HepG2 (cell line): Measurements from ENCODE around the gene PSMB1. TPM values are rescaled to one million over a fixed set of nuclear protein-coding genes. Genes with fewer than 3 reads are reported as not detected.

Experiments used
- AGO1 ChIP-seq: fragments of 200-400 bp; formaldehyde crosslinking; IDR thresholded peaks from 2 replicates; pipeline ENCODE4 v1.6.1; 2017; ENCODE audit warnings: mild to moderate bottlenecking, low read depth, low read length, moderate library complexity; ENCODE audit not compliant: poor library complexity, severe bottlenecking
- ATF7 ChIP-seq, 2 experiments: fragments of 450-650 bp in 1 of 2; sonication (generic) in 1 of 2; formaldehyde crosslinking in 1 of 2; IDR thresholded peaks; 2 replicates each; pipeline versions ENCODE4 v1.4.0 to v1.6.1; 2016 to 2020; ENCODE audit warnings: antibody characterized with exemption in 1 of 2, mild to moderate bottlenecking in 1 of 2, missing genetic modification reagents in 1 of 2
- BHLHE40 ChIP-seq: IDR thresholded peaks from 2 replicates; pipeline ENCODE4 v1.6.1; 2011; ENCODE audit warnings: low read length, improper control_type of control experiment
- JUN ChIP-seq: sonication (generic); formaldehyde crosslinking; IDR thresholded peaks from 2 replicates; pipeline ENCODE4 v1.4.0; 2020; ENCODE audit warnings: mild to moderate bottlenecking, missing genetic modification reagents
- MLLT10 ChIP-seq: sonication (generic); formaldehyde crosslinking; IDR thresholded peaks from 2 replicates; pipeline ENCODE4 v1.4.0; 2020; ENCODE audit warnings: missing genetic modification reagents
- MTF2 ChIP-seq: sonication (generic); formaldehyde crosslinking; IDR thresholded peaks from 2 replicates; pipeline ENCODE4 v1.5.0; 2020; ENCODE audit warnings: missing genetic modification reagents, borderline replicate concordance
- MXD4 ChIP-seq: IDR thresholded peaks from 2 replicates; pipeline ENCODE4 v1.6.1; 2016; ENCODE audit warnings: mild to moderate bottlenecking, missing biosample characterization, missing genetic modification reagents
- NONO ChIP-seq, 2 experiments: fragments of 450-650 bp in 1 of 2; sonication (generic) in 1 of 2; formaldehyde crosslinking in 1 of 2; IDR thresholded peaks in 1 of 2; conservative IDR thresholded peaks in 1 of 2; 2 replicates each; pipeline versions ENCODE4 v1.6.1 to v1.8.0; 2017 to 2022; ENCODE audit warnings: mild to moderate bottlenecking in 1 of 2, missing genetic modification reagents in 1 of 2, moderate library complexity in 1 of 2
- RFXANK ChIP-seq: IDR thresholded peaks from 2 replicates; pipeline ENCODE4 v1.6.1; 2016
- SMAD9 ChIP-seq: sonication (generic); formaldehyde crosslinking; IDR thresholded peaks from 2 replicates; pipeline ENCODE4 v1.5.1; 2020; ENCODE audit warnings: mild to moderate bottlenecking, missing genetic modification reagents
- SRY ChIP-seq: sonication (generic); formaldehyde crosslinking; IDR thresholded peaks from 2 replicates; pipeline ENCODE4 v1.8.0; 2022; ENCODE audit warnings: mild to moderate bottlenecking, missing genetic modification reagents
- TGIF2 ChIP-seq: IDR thresholded peaks from 2 replicates; pipeline ENCODE4 v1.6.1; 2016; ENCODE audit warnings: control low read depth, missing compliant biosample characterization
- ZBTB4 ChIP-seq: sonication (generic); formaldehyde crosslinking; IDR thresholded peaks from 2 replicates; pipeline ENCODE4 v1.4.0; 2020; ENCODE audit warnings: missing genetic modification reagents, mild to moderate bottlenecking, borderline replicate concordance
- ZIK1 ChIP-seq: sonication (generic); formaldehyde crosslinking; IDR thresholded peaks from 2 replicates; pipeline ENCODE4 v1.5.0; 2020; ENCODE audit warnings: mild to moderate bottlenecking, low read depth, missing genetic modification reagents, borderline replicate concordance
- ZNF333 ChIP-seq: sonication (generic); formaldehyde crosslinking; IDR thresholded peaks from 2 replicates; pipeline ENCODE4 v1.4.0; 2020; ENCODE audit warnings: mild to moderate bottlenecking, missing genetic modification reagents, borderline replicate concordance
- ZNF383 ChIP-seq: sonication (generic); formaldehyde crosslinking; IDR thresholded peaks from 2 replicates; pipeline ENCODE4 v1.4.0; 2020; ENCODE audit warnings: missing genetic modification reagents, mild to moderate bottlenecking, borderline replicate concordance
- ZNF609 ChIP-seq: sonication (generic); formaldehyde crosslinking; IDR thresholded peaks from 2 replicates; pipeline ENCODE4 v1.4.0; 2020; ENCODE audit warnings: mild to moderate bottlenecking, missing genetic modification reagents, borderline replicate concordance
- ZNF710 ChIP-seq: sonication (generic); formaldehyde crosslinking; IDR thresholded peaks from 2 replicates; pipeline ENCODE4 v1.5.0; 2020; ENCODE audit warnings: mild to moderate bottlenecking, missing genetic modification reagents, borderline replicate concordance
- polyA plus RNA-seq, 8 experiments: library from polyadenylated mRNA; depleted of rRNA in 3 of 8; stranded (reverse) in 7 of 8; unstranded in 1 of 8; fragments of >200 nt; fragmentation: Illumina TruSeq in 4 of 8; extraction: Trizol in 4 of 8; gene quantifications; 2 replicates each; pipeline versions ENCODE4 v1.2.1 to v1.2.3, GENCODE V29; 2011 to 2016; ENCODE audit warnings: low read depth in 4 of 8, missing spikeins in 1 of 8, mixed read lengths in 1 of 8; ENCODE audit not compliant: insufficient read depth in 1 of 8
- total RNA-seq, 5 experiments: library from RNA; depleted of rRNA; stranded (reverse); fragments of >200 nt; fragmentation: Illumina TruSeq; extraction: Trizol; gene quantifications; 2 replicates each; pipeline ENCODE4 v1.2.3, GENCODE V29; 2016; ENCODE audit warnings: low read depth in 1 of 5

The PSMB1 gene
- total and polyA plus RNA-seq, 2 of the 13 experiments (the other 11 are each of a cell fraction or from before 2014, with no cell fraction given): 528 to 592 TPM

- peak; percentile 47; the same call in 1 of the 2 replicates for TF ChIP-seq ZBTB4 (CRISPR knock-in tag)
- no peak for TF ChIP-seq AGO1
- 0 out of 2 replicates have a peak, but pooled peaks have one; percentile 2 for TF ChIP-seq MTF2
- no peak for TF ChIP-seq RFXANK
- TF ChIP-seq ZNF333 (CRISPR knock-in tag): no peak; the same call in 1 of the 2 replicates
- no peak for TF ChIP-seq MXD4 (CRISPR knock-in tag)
- TF ChIP-seq TGIF2 (CRISPR knock-in tag): peak; percentile 88; the same call in 1 of the 2 replicates
- TF ChIP-seq NONO (IDR thresholded peaks at IDR 0.05): no peak
- TF ChIP-seq NONO (CRISPR knock-in tag; conservative IDR thresholded peaks at IDR 0.05): peak; percentile 86
- TF ChIP-seq MLLT10 (CRISPR knock-in tag): 0 out of 2 replicates have a peak, but pooled peaks have one; percentile 51
- TF ChIP-seq ATF7 (IDR thresholded peaks at IDR 0.05): no peak
- peak; percentile 77; the same call in 1 of the 2 replicates for TF ChIP-seq ATF7 (CRISPR knock-in tag; IDR thresholded peaks at IDR 0.05)
- TF ChIP-seq JUN (CRISPR knock-in tag): no peak
- TF ChIP-seq ZNF383 (CRISPR knock-in tag): no peak
- TF ChIP-seq ZIK1: peak; percentile 58; the same call in 1 of the 2 replicates
- TF ChIP-seq BHLHE40: 0 out of 2 replicates have a peak, but pooled peaks have one; percentile 5
- no peak for TF ChIP-seq SMAD9
- peak; percentile 92 for TF ChIP-seq SRY (CRISPR knock-in tag)
- TF ChIP-seq ZNF609 (CRISPR knock-in tag): no peak
- TF ChIP-seq ZNF710: peak; percentile 55; the same call in 1 of the 2 replicates
These were observed at the start of gene PSMB1 (continued) for GRCh38 chr6:170552765-170553533.
